CD4-positive, alpha-beta T cell treated with Interleukin-4 for 4 hours (primary cell): ENCODE data around the gene HACL1.
"Not testable (repeated sequence)": the region's sequence is repeated elsewhere in the genome, so short reads cannot be mapped to it uniquely, and the experiment has no call there.

Experiments
- DNase-seq: peaks from one replicate; pipeline ENCODE4 v3.0.0-alpha.2; 2020

HACL1 gene

GRCh38 chr3:15629860-15630597 is 28.7 kb upstream of the HACL1 start:
- peak; percentile 80 for DNase-seq

- DNase-seq, result no peak
Measured at GRCh38 chr3:15628967-15629366, 27.6 kb upstream of the HACL1 start.

GRCh38 chr3:15623535-15624440 is 22.4 kb upstream of the HACL1 start:
- DNase-seq, result peak; percentile 39

- DNase-seq, result not testable (repeated sequence)
Measured at GRCh38 chr3:15619659-15620464, 18.5 kb upstream of the HACL1 start.

GRCh38 chr3:15616053-15616452 is 14.7 kb upstream of the HACL1 start:
- DNase-seq, result no peak

- DNase-seq, result no peak
Measured at GRCh38 chr3:15614958-15615357, 13.6 kb upstream of the HACL1 start.

GRCh38 chr3:15612001-15612400 is 10.6 kb upstream of the HACL1 start:
- no peak for DNase-seq

GRCh38 chr3:15611018-15611417 is 9.6 kb upstream of the HACL1 start:
- no peak for DNase-seq

GRCh38 chr3:15610082-15610759 is 8.9 kb upstream of the HACL1 start:
- no peak for DNase-seq

GRCh38 chr3:15606434-15606891 is 5.1 kb upstream of the HACL1 start:
- DNase-seq, result no peak

GRCh38 chr3:15604584-15604983 is 3.2 kb upstream of the HACL1 start:
- DNase-seq, result not testable (repeated sequence)

GRCh38 chr3:15602816-15603215 is 1.4 kb upstream of the HACL1 start:
- DNase-seq, result not testable (repeated sequence)

- DNase-seq, result no peak
Measured at GRCh38 chr3:15602146-15602536, 772 bp upstream of the HACL1 start.

GRCh38 chr3:15601046-15601398 is 347 bp downstream of the HACL1 start:
- DNase-seq, result no peak

- no peak for DNase-seq
Measured at GRCh38 chr3:15595955-15596354, 5.4 kb downstream of the HACL1 start.

- DNase-seq, result no peak
Measured at GRCh38 chr3:15592968-15593367, 8.4 kb downstream of the HACL1 start.

GRCh38 chr3:15591928-15592327 is 9.4 kb downstream of the HACL1 start:
- DNase-seq, result no peak

GRCh38 chr3:15591242-15591641 is 10.1 kb downstream of the HACL1 start:
- no peak for DNase-seq

- no peak for DNase-seq
Measured at GRCh38 chr3:15585111-15585845, 16.1 kb downstream of the HACL1 start.

GRCh38 chr3:15581471-15582394 is 19.6 kb downstream of the HACL1 start:
- no peak for DNase-seq

- no peak for DNase-seq
Measured at GRCh38 chr3:15579051-15579450, 22.3 kb downstream of the HACL1 start.
